Measurements from ENCODE around the gene HINFP.
A peak's percentile ranks its signal among the peaks of the same experiment; 100 is the strongest.
"Not testable (repeated sequence)": the region's sequence is repeated elsewhere in the genome, so short reads cannot be mapped to it uniquely, and the experiment has no call there.

The HINFP gene

GRCh38 chr11:119117004-119117706 lies 4.2 kb upstream of the HINFP start:
- no peak for DNase-seq (ENCODE audit: low spot score)

GRCh38 chr11:119118227-119118626 lies 3.2 kb upstream of the HINFP start:
- DNase-seq (ENCODE audit: low spot score) = no peak

DNA sequence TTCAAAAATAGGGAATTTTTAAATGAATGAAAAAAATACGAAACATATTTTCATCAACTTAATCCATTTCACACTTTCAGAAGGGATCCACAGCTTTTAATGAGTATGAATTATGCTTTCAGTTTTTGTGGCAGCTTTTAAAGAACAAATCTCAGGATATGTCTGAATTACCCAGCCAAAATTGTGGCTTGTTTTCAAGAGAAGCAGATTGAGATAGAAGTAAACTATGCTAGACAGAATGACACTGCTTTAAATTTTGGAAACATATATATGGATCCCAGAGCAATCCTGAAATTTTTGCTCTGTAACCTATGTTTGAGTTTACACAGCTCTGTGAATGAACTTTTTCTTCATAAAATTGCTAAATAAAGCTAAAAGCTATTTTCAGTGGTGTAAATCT lies 2.4 kb upstream of the HINFP start:
- DNase-seq (ENCODE audit: low spot score) = no peak

DNA sequence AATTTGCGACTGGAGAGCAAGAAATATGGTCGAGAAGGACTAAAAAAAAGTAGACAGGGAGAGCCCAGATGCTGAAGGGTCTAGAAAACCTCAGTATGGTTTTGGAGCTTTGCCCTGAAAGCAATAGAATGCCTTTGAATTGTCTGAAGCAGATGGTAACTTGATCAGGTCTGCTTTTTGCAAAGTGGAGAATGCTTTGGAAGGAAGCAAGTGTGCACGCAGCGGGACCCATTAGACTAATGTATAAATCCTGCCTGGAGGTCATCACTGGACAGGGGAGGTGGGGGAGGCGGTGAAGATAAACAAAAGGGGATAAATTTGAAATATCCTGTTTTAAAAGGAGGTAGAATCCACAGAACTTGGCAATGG lies 757 bp upstream of the HINFP start:
- no peak for DNase-seq (ENCODE audit: low spot score)

DNA sequence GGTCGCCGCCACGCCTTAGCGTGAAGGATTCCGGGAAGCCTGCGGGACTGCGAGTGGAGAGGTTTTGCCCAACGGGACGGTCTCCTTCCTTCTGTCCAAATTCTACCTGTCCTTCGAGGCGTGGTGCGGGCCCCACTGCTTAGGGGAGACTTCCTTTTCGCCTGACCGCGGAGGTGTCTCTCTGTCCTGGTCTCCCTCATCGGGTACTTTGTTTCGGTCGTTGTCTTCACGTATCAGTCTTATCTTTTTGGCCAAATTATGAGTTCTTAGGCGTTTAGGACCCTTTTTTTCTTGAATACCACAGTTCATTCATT lies 388 bp downstream of the HINFP start:
- DNase-seq (ENCODE audit: low spot score) = no peak

DNA sequence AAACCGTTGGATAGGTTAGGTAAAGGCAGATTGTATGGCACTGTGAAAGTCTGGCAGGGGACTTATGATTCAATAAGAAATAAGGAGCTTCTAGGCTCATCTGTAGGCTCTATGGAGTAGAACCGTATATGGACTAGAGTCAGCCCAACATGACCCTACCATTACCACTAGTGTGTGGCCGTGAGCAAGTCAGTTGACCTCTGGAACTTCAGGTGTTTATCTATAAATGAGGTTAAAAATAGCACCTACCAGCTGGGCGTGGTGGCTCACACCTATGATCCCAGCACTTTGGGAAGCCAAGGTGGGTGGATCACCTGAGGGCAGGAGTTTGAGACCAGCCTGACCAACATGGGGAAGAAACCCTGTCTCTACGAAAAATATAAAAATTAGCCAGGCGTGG lies 4.4 kb downstream of the HINFP start:
- DNase-seq (ENCODE audit: low spot score) = no peak

DNA sequence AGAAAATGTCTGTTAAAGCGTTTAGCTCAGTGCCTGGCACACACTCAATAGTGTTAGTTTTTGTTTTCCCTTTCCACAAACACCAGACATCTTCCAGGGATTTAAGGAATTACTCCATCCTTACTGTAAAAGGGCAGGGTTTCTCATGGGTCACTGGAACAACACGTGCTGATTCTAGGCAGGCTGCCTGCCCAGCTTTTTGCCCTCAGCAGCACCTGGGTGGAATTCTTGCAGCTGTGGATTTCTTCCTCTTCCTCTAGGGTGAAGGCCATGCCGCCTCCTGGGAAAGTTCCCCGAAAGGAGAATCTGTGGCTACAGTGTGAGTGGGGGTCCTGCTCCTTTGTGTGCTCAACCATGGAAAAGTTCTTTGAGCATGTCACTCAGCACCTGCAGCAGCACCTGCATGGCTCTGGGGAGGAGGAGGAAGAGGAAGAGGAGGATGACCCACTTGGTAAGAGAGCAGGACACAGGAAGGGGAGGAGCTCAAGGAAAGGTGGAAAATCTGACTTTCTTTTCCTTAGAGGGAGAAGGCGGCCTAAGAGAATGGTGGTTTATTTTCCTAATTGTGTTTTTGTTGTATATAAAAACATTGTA lies 5.4 kb downstream of the HINFP start:
- DNase-seq (ENCODE audit: low spot score) = no peak

- no peak for DNase-seq (ENCODE audit: low spot score)
Observed at GRCh38 chr11:119130662-119131061, 9.3 kb downstream of the HINFP start.

DNA sequence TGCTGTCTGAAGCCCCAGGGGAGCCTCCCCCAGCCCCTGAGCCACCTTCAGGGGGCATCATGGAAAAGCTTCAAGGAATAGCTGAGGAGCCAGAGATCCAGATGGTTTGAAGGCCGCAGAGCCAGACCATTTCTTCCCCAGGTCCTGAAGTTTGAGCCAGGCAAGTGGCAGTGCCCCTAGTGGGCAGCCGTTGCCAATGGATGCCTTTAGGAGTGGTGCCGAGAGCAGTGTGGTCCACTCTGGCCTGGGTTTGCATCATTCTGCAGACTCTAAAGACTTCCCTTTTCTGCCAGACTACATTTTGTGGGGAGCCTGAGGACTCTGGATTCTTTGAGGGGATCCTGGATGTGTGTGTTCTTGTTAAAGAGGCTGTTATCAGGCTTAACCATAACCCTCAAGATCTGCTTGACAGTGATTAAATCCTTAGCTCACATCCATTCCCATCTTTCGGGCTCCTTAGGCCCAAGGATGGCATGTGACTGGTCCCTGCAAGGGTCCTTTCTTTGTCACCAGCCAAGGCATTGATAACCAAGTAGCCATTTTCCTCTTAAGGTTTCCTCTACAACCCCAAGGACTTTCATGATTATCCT lies 13.1 kb downstream of the HINFP start:
- no peak for DNase-seq (ENCODE audit: low spot score)

GRCh38 chr11:119139276-119139675 lies 17.9 kb downstream of the HINFP start:
- not testable (repeated sequence) for DNase-seq (ENCODE audit: low spot score)

- peak; percentile 83 for DNase-seq (ENCODE audit: low spot score)
Observed at GRCh38 chr11:119144825-119145486, 23.6 kb downstream of the HINFP start.

- DNase-seq (ENCODE audit: low spot score) = no peak
Observed at GRCh38 chr11:119145551-119145950, 24.2 kb downstream of the HINFP start.

DNA sequence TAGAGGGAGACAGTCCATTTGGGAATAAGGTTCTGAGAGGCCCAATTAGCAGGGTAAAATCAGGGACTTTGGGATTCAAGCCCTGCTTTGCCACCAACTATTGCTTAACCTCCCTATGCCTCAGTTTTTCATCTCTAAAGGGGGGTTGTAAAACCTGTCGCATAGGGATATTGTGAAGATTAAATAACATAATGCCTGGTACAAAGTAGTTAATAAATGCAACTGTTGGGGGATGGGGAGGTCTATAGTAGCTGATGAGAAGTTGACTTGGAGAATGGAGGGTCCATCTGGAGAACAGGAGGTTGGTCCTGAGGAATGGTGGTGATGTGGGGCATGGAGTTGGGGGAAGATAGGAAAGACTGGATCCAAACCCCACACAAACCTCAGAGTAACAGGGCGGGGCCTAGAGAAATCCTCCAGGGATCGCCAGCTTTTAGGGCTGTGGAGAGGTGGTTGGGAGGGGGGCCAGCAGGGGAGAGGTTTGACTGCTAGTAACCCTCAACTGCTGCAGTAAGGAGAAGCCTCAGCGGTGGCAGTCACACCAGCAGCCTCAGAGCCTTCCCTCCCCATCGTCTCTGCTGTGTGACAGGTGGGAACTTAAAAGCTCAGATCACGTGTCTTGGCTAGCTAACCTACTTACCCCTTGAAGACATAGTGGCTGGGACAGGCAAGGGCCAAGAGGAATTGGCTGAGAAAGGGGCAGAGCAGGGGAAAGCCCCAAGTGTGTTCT lies 26.4 kb downstream of the HINFP start:
- no peak for DNase-seq (ENCODE audit: low spot score)

GRCh38 chr11:119148720-119149017 lies 27.3 kb downstream of the HINFP start:
- no peak for DNase-seq (ENCODE audit: low spot score)

DNA sequence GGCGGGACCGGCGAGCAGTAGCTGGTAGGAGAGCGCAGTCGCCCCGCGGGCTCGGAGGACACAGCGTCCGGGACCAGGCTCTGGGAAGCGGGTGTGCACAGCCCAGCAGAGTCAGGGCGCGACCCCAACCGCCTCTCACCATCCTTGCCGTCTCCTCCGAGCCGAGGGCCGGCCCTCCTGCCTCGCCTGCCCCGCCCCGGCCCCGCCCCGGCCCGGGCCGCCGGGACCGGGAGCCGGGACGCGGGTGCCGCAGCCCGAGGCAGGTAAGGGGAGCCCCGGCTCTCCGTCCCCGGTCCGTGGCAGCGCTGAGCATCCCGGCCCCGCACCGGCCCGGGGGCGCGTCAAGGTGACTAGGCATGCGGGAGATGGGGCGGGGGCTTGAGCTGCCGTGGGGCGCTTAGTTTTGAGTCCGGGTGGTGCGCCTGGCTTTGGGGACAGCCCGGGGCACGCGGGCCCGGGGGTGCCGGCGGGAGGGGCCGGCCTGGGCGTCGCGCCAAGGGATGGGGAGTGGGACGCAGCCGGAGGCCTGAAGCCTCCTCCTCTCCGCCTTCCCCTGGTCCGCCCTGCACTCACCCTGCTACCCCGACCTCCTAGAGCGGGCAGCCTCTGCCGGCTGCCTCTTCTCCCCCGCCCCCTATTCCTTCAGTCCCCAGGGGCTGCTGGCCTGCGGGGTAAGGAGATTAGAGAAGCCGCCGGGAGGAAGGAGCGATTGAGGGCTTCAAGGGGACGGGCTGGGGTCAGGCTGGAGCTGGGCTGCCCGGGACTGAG lies 27.8 kb downstream of the HINFP start, which contains the start of gene ABCG4:
ABCG4 (plus strand) TSS at position 35 of the 768 bp plus-strand sequence. CDS start 914 bp downstream, outside the sequence.
- peak; percentile 73 for DNase-seq (ENCODE audit: low spot score)

GRCh38 chr11:119149786-119150275 lies 28.5 kb downstream of the HINFP start:
- DNase-seq (ENCODE audit: low spot score) = no peak

- DNase-seq (ENCODE audit: low spot score) = no peak
Observed at GRCh38 chr11:119152043-119152442, 30.7 kb downstream of the HINFP start.

- no peak for DNase-seq (ENCODE audit: low spot score)
Observed at GRCh38 chr11:119152604-119153003, 31.2 kb downstream of the HINFP start.

DNA sequence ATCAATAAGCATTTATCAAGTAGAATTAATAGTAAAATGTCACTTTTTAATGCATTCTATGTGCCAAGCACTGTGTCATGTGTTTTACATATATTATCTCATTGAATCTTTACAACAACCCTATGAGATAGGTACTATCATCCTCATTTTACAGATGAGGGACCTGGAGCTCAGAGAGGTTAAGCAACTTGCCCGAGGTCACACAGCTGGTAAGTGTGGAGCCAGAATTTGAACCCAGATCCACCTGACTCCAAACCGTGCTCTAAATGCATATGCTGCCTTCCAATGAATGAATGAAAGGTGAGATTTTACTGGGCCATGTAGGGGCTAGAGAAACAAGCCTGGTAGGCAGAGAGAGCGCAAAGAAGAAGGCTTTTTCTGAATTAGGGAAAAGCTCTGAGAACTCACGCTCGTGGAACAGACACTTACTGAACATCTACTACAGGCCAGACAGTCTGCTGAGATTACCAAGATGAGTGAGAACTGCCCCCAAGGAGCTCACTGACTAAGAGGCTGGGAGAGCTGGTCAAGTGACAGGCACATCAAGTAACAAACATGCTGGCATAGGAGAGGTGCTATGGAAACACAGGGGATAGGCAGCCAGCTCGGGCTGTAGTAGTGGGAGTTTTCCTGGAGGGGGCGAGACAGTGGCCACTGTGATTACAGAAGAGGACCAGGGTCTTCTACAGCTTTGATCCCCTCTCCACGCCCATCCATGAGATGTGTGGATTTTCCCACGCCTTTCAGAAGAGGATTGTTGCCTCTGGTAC lies 31.9 kb downstream of the HINFP start:
- no peak for DNase-seq (ENCODE audit: low spot score)

DNA sequence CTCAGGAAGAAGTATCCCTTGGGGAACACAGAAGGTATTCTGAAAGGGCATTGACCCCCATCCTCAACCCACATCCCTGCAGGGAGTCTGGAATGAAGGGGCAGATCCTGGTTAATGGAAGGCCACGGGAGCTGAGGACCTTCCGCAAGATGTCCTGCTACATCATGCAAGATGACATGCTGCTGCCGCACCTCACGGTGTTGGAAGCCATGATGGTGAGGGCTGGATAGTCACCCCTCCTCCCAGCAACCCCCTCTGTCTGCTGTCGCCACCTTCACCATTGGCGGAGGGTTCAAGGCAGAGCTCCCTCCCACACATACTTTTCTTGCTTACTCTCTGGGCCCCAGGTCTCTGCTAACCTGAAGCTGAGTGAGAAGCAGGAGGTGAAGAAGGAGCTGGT lies 32.8 kb downstream of the HINFP start:
- DNase-seq (ENCODE audit: low spot score) = no peak
